Stimulated activated CD8-positive, alpha-beta memory T cell treated with anti-CD3 and anti-CD28 coated beads, Interleukin-12 subunit alpha, Interleukin-12 subunit beta, amount 100 ng/mL, for 1 hour (primary cell): Measurements from ENCODE around the gene APOC4.
"Not testable (repeated sequence)": the region's sequence is repeated elsewhere in the genome, so short reads cannot be mapped to it uniquely, and the experiment has no call there.

ENCODE experiments used
- DNase-seq: peaks from one replicate; pipeline ENCODE4 v3.0.0-alpha.2; 2020; ENCODE audit warnings: low read depth

Gene APOC4

GRCh38 chr19:44958090-44958489 lies 16.1 kb downstream of the APOC4 start:
- DNase-seq = no peak

- no peak for DNase-seq
Measured at GRCh38 chr19:44959691-44960090, 17.7 kb downstream of the APOC4 start.

GRCh38 chr19:44960906-44961728 lies 19.1 kb downstream of the APOC4 start:
- no peak for DNase-seq

GRCh38 chr19:44961821-44962220 lies 19.8 kb downstream of the APOC4 start:
- DNase-seq = no peak

GRCh38 chr19:44968118-44968517 lies 26.1 kb downstream of the APOC4 start:
- DNase-seq = no peak

GRCh38 chr19:44968670-44969069 lies 26.6 kb downstream of the APOC4 start:
- DNase-seq = no peak

GRCh38 chr19:44969437-44969836 lies 27.4 kb downstream of the APOC4 start:
- no peak for DNase-seq

- not testable (repeated sequence) for DNase-seq
Measured at GRCh38 chr19:44971451-44971850, 29.4 kb downstream of the APOC4 start.

GRCh38 chr19:44972802-44973201 lies 30.8 kb downstream of the APOC4 start:
- DNase-seq = no peak

GRCh38 chr19:44973982-44974735 lies 32.1 kb downstream of the APOC4 start:
- no peak for DNase-seq

- DNase-seq = no peak
Measured at GRCh38 chr19:44974857-44975256, 32.8 kb downstream of the APOC4 start.

- no peak for DNase-seq
Measured at GRCh38 chr19:44975444-44975843, 33.4 kb downstream of the APOC4 start.

GRCh38 chr19:44984005-44984404 lies 42.0 kb downstream of the APOC4 start:
- DNase-seq = no peak

GRCh38 chr19:44985445-44985844 lies 43.4 kb downstream of the APOC4 start:
- DNase-seq = no peak

- no peak for DNase-seq
Measured at GRCh38 chr19:44986389-44986788, 44.4 kb downstream of the APOC4 start.

GRCh38 chr19:44987148-44987675 lies 45.2 kb downstream of the APOC4 start:
- DNase-seq = no peak

- no peak for DNase-seq
Measured at GRCh38 chr19:44988273-44988672, 46.2 kb downstream of the APOC4 start.

- DNase-seq = peak; percentile 45
Measured at GRCh38 chr19:44988896-44989556, 47.0 kb downstream of the APOC4 start.

GRCh38 chr19:44990459-44990858 lies 48.4 kb downstream of the APOC4 start:
- no peak for DNase-seq

GRCh38 chr19:44990966-44991365 lies 48.9 kb downstream of the APOC4 start:
- no peak for DNase-seq

GRCh38 chr19:44992336-44993163 lies 50.5 kb downstream of the APOC4 start:
- no peak for DNase-seq

- no peak for DNase-seq
Measured at GRCh38 chr19:44993526-44993925, 51.5 kb downstream of the APOC4 start.
